ENCODE measurements around the gene LRRC2. TPM values are rescaled to one million over a fixed set of nuclear protein-coding genes. Genes with fewer than 3 reads are reported as not detected.

Gene LRRC2
- total RNA-seq, 1 experiment from 2014 or later, result 2.6 TPM

GRCh38 chr3:46541835-46542234 is 24.3 kb downstream of the LRRC2 start:
- no peaks in the 10 kb centered on the region for H3K9me3 Mint-ChIP-seq
- no peak overlapping the region for H3K18ac ChIP-seq (ENCODE audit: insufficient read length, low read depth, low read length)
- H3K27me3 ChIP-seq (ENCODE audit: insufficient read depth, low read length), result no peaks in the 10 kb centered on the region
- no peak overlapping the region for H3K4me3 Mint-ChIP-seq
- no peak overlapping the region for H4K8ac ChIP-seq (replicated peaks; ENCODE audit: insufficient read length, low read depth, low read length)
- no peak overlapping the region for H3K27ac ChIP-seq (ENCODE audit: insufficient read length, low read depth, low read length)
- no peak overlapping the region for H2BK15ac ChIP-seq (ENCODE audit: low read depth, low read length)
- no peaks in the 10 kb centered on the region for H3K9me3 ChIP-seq (ENCODE audit: control insufficient read depth, low read depth, low read length)
- H3K23me2 ChIP-seq (ENCODE audit: insufficient read length, low read depth, low read length, poor library complexity, severe bottlenecking), result no peaks in the 10 kb centered on the region
- no peaks in the 10 kb centered on the region for H3K79me2 ChIP-seq (ENCODE audit: insufficient read depth, low read length)
- no peak overlapping the region for H3K4ac ChIP-seq (ENCODE audit: low read depth, low read length)
- no peak overlapping the region for H4K91ac ChIP-seq (ENCODE audit: insufficient read length, low read depth, low read length)
- H3K27me3 Mint-ChIP-seq (ENCODE audit: low read depth), result no peaks in the 10 kb centered on the region
- H3K79me1 ChIP-seq (ENCODE audit: insufficient read depth, low read depth, low read length, poor library complexity, severe bottlenecking), result no peaks in the 10 kb centered on the region
- H3K4me1 ChIP-seq (ENCODE audit: insufficient read depth, low read length), result peaks cover 15% of the 10 kb centered on the region; the same call in 1 of the 2 replicates
- no peak overlapping the region for H2BK120ac ChIP-seq (ENCODE audit: low read depth, low read length, poor library complexity, severe bottlenecking)
- no peak overlapping the region for H2BK5ac ChIP-seq (ENCODE audit: insufficient read length, low read length)
- H2BK20ac ChIP-seq (ENCODE audit: low read depth, low read length, poor library complexity, severe bottlenecking), result no peak overlapping the region
- no peak overlapping the region for H3K23ac ChIP-seq (ENCODE audit: insufficient read length, low read depth, low read length)
- H2BK12ac ChIP-seq (ENCODE audit: insufficient read length, low read depth, low read length), result no peak overlapping the region
- no peak overlapping the region for H2AFZ ChIP-seq (ENCODE audit: low read length)
- no peak overlapping the region for H3K56ac ChIP-seq (ENCODE audit: insufficient read length, low read depth, low read length)
- no peak overlapping the region for H3K14ac ChIP-seq (ENCODE audit: insufficient read depth, low read length)
- TF ChIP-seq CTCF (conservative IDR thresholded peaks at IDR 0.05), result no peak
- H4K5ac ChIP-seq (ENCODE audit: insufficient read length, low read depth, low read length), result no peak overlapping the region
- peaks cover 53% of the 10 kb centered on the region in 2 experiments for H3K4me1 Mint-ChIP-seq
- H3T11ph ChIP-seq (ENCODE audit: low read length), result no peak overlapping the region
- H3K36me3 Mint-ChIP-seq (ENCODE audit: insufficient read depth in 1 of 3, low read depth in 3 of 3), result 0 out of 7 replicates have a peak, but pooled peaks cover 0 to 4% (median 0%) of the 10 kb centered on the region in 3 experiments
- H4K20me1 ChIP-seq (ENCODE audit: control insufficient read depth, insufficient read depth, insufficient read length), result no peaks in the 10 kb centered on the region
- no peak overlapping the region for H3K27ac Mint-ChIP-seq
- no peak overlapping the region for H3K9ac ChIP-seq (ENCODE audit: extremely low read depth, insufficient read length, low read length)
- H2AK5ac ChIP-seq (ENCODE audit: insufficient read length, low read length), result no peak overlapping the region
- no peak overlapping the region for H3K4me2 ChIP-seq (ENCODE audit: insufficient read depth, insufficient read length, low read length)
- no CpG with 5 or more reads among the region's 1 CpG for WGBS (ENCODE audit: extremely low coverage, insufficient read length, low lambda C conversion rate)
- DNase-seq, result no peak
